ENCODE data around the gene USP37. TPM values are rescaled to one million over a fixed set of nuclear protein-coding genes. Genes with fewer than 3 reads are reported as not detected.
"Not testable (repeated sequence)": the region's sequence is repeated elsewhere in the genome, so short reads cannot be mapped to it uniquely, and the experiment has no call there.

Gene USP37
- total RNA-seq, 1 donor from 2014 or later = 9.2 TPM

GRCh38 chr2:218564056-218564455 lies 4.1 kb downstream of the USP37 start:
- TF ChIP-seq, protein P1, sequence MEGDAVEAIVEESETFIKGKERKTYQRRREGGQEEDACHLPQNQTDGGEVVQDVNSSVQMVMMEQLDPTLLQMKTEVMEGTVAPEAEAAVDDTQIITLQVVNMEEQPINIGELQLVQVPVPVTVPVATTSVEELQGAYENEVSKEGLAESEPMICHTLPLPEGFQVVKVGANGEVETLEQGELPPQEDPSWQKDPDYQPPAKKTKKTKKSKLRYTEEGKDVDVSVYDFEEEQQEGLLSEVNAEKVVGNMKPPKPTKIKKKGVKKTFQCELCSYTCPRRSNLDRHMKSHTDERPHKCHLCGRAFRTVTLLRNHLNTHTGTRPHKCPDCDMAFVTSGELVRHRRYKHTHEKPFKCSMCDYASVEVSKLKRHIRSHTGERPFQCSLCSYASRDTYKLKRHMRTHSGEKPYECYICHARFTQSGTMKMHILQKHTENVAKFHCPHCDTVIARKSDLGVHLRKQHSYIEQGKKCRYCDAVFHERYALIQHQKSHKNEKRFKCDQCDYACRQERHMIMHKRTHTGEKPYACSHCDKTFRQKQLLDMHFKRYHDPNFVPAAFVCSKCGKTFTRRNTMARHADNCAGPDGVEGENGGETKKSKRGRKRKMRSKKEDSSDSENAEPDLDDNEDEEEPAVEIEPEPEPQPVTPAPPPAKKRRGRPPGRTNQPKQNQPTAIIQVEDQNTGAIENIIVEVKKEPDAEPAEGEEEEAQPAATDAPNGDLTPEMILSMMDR (IDR thresholded peaks at IDR 0.05; ENCODE audit: insufficient read depth, low read length, severe bottlenecking) = no peak
- FAIRE-seq = no peak
- H3K36me3 ChIP-seq (ENCODE audit: control insufficient read depth, insufficient read depth, low read length) = peaks cover 1% of the 10 kb centered on the region
- H3K27me3 ChIP-seq (ENCODE audit: control insufficient read depth, insufficient read depth, low read length) = no peaks in the 10 kb centered on the region
- H3K4me3 ChIP-seq (ENCODE audit: low read depth, low read length) = no peak overlapping the region
- DNase-seq (ENCODE audit: low read depth) = no peak

- TF ChIP-seq, protein P1 (IDR thresholded peaks at IDR 0.05; ENCODE audit: insufficient read depth, low read length, severe bottlenecking) = no peak
Measured at GRCh38 chr2:218558986-218559385, 9.2 kb downstream of the USP37 start.

GRCh38 chr2:218557941-218558340 lies 10.2 kb downstream of the USP37 start:
- Histone ChIP-seq H3K36me3 (ENCODE audit: control insufficient read depth, insufficient read depth, low read length) (peaks cover 2% of the 10 kb centered on the region), H3K4me3 (ENCODE audit: low read depth, low read length) (no peak overlapping the region), H3K27me3 (ENCODE audit: control insufficient read depth, insufficient read depth, low read length) (no peaks in the 10 kb centered on the region)
- FAIRE-seq (no peak), DNase-seq (ENCODE audit: low read depth) (no peak)
- TF ChIP-seq, protein P1 (IDR thresholded peaks at IDR 0.05; ENCODE audit: insufficient read depth, low read length, severe bottlenecking) = no peak

More at GRCh38 chr2:218558986-218559385, 9.2 kb downstream of the USP37 start:
- no peak overlapping the region for H3K4me3 ChIP-seq (ENCODE audit: low read depth, low read length)
- H3K36me3 ChIP-seq (ENCODE audit: control insufficient read depth, insufficient read depth, low read length) = peaks cover 1% of the 10 kb centered on the region
- DNase-seq (ENCODE audit: low read depth) (no peak), FAIRE-seq (no peak)
- H3K27me3 ChIP-seq (ENCODE audit: control insufficient read depth, insufficient read depth, low read length) = no peaks in the 10 kb centered on the region

- no peak for DNase-seq (ENCODE audit: low read depth)
- no peak for FAIRE-seq
- H3K4me3 ChIP-seq (ENCODE audit: low read depth, low read length) = no peak overlapping the region
- peaks cover 3% of the 10 kb centered on the region for H3K36me3 ChIP-seq (ENCODE audit: control insufficient read depth, insufficient read depth, low read length)
- H3K27me3 ChIP-seq (ENCODE audit: control insufficient read depth, insufficient read depth, low read length) = no peaks in the 10 kb centered on the region
- TF ChIP-seq, protein P1 (IDR thresholded peaks at IDR 0.05; ENCODE audit: insufficient read depth, low read length, severe bottlenecking) = no peak
Measured at GRCh38 chr2:218555527-218555926, 12.6 kb downstream of the USP37 start.

DNA sequence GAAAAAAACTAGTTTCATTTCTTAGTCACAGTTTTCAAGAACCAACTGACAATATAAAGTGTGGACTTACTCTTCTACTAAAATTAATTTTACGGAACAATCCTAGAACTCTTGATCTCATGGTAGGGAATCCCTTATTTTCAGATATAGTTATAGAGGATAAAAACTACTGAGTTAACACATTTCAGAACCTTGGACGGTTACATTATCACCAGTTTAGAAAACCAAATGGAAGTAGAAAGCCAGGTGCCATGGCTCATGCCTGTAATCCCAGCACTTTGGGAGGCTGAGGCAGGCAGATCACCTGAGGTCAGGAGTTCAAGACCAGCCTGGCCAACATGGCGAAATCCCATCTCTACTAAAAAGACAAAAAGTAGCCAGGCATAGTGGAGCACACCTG lies 13.9 kb downstream of the USP37 start:
- FAIRE-seq; H3K36me3 ChIP-seq (ENCODE audit: control insufficient read depth, insufficient read depth, low read length); H3K27me3 ChIP-seq (ENCODE audit: control insufficient read depth, insufficient read depth, low read length); H3K4me3 ChIP-seq (ENCODE audit: low read depth, low read length); DNase-seq (ENCODE audit: low read depth): not testable (repeated sequence)

DNA sequence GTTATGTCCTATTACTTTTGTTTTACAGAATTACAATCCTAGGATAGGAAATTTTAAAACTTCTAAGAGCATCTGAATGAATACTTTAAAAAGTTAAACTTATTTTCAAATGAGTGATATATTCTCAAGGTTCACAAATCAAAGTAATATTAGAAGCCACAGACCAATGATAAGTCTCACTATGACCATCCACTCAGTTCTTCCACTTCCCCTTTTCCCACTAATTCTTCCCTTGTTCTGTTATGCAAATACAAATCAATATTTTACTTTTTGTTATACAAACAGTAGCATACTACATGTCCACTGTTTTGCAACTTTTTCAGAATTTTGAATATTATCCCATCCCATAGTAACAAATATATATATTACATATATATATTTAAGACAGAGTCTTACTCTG lies 20.2 kb downstream of the USP37 start:
- FAIRE-seq (no peak), DNase-seq (ENCODE audit: low read depth) (no peak)
- H3K4me3 ChIP-seq (ENCODE audit: low read depth, low read length) = no peak overlapping the region
- peaks cover 8% of the 10 kb centered on the region for H3K36me3 ChIP-seq (ENCODE audit: control insufficient read depth, insufficient read depth, low read length)
- no peaks in the 10 kb centered on the region for H3K27me3 ChIP-seq (ENCODE audit: control insufficient read depth, insufficient read depth, low read length)
- TF ChIP-seq, protein P1 (IDR thresholded peaks at IDR 0.05; ENCODE audit: insufficient read depth, low read length, severe bottlenecking) = no peak
